GM12801 (cell line): ENCODE measurements around the gene SRSF4.

Experiments
- CTCF ChIP-seq: IDR thresholded peaks from one replicate; pipeline ENCODE4 v1.5.1; 2011; ENCODE audit warnings: control low read depth; ENCODE audit not compliant: insufficient read length; ENCODE audit errors: extremely low read depth

The SRSF4 gene

DNA sequence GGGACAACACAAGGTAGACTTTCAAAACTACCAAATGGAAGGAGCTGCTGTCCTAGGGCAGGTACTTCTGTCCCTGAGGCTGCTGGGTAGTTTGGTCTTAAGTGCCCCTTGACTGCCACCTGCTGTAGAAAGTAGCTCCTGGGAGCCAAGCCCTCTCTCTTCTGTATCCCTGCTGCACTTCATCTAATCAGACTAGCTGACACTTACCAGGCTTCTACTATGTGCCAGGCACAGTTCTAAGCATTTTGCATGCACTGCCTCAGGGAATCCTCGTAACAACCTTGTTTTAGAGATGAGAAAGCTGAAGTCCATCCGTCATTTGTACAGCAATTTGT, 15.9 kb upstream of the SRSF4 start:
- no peak for TF ChIP-seq CTCF

DNA sequence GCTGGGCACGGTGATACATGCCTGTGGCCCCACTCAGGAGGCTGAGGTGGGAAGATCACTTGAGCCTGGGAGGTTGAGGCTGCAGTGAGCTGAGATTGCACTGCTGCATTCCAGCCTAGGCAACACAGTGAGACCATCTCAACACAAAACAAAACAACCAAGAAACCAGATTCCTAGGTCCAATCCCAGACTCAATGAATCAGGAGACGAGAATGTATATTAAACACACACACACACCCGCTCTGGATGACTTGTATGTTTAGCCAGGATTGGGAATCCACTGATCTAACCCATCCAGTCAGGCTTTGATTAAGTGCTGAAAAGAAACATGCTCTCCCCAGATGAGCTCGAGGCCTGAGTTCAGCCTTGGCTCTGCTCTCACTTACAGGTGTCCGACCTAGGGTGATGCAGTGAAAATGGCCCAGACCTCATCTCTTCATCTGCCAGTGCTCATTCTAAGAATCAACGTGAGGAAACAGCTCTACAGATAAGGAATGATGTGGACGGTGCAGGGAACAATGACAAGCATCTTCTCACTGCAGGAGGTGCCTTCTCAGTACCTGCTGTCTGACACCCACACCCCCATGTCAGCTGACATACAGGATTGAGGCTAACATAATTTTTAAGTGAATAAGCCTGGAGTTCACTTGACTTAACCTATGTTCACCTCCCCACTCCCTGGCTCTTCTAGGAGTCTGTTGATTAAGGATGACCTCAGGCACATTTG, 15.3 kb upstream of the SRSF4 start:
- no peak for TF ChIP-seq CTCF

DNA sequence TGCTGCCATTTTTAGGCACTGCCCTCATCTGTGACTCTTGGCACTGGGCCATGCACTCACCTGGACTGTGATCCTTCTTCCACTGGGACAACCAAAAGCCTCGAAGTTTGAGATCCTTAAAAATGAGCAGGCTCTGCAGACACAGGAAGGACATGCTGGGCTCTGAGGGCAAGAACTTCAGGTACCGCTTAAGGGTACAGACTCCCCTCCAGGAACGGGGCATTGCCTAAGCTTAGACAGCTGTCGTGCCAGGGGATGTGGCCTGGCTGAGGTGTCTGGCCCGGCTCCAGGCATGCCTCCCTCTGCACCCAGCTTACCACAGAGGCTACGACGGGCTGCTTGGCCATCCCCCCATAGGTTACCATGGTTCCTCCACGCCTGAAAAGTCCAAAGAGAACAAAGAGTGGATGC, 14.2 kb upstream of the SRSF4 start:
- TF ChIP-seq CTCF, result no peak

DNA sequence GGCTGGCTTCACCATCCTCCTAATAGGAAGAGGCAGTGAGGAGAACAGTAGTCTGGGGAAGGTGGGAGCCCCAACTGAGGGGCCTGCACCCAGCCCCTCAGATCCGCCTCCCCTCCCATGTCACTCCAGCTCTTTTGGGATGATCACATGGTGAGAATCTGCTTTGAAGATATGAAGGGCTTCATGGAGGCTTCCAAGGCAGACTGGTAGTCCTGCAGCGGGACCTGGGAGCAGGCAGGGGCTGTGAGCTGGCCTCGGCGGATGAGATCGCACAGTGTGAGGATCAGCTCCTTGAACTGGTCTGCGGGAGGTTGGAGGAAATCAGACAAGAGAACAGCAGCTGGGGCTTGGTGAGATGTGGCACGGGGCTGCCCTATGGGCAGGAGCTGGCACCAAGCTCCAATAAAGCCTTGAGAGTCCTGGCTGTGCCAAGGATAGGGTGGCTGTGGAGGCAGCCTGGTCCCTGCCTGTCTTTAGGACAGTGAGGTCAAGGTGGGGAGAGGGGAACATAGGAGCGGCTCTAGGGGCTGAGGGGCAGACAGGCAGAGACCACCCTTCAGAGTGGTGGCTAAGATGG, 12.3 kb upstream of the SRSF4 start:
- TF ChIP-seq CTCF, result no peak

GRCh38 chr1:29190718-29191117, 9.0 kb upstream of the SRSF4 start:
- TF ChIP-seq CTCF, result no peak

- no peak for TF ChIP-seq CTCF
These were observed 5.0 kb upstream of the SRSF4 start for GRCh38 chr1:29186707-29187106.

DNA sequence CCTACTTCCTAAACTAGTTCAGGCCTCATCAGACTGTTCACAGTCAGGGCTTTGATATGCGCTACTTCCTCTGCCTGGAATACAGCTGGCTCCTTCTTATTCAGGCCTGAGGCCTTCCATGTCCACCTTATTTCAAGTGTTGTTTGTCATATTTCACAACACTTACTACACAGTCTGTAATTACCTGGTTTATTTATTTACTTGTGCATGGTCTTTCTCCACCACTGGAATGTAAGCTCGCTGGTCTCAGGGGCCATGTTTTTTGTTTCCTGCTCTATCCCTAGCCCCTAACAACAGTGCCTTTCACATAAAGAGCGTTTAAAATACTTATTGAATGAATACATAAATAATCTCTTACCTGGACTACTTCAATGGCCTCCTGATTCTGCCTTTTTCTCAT, 4.6 kb upstream of the SRSF4 start:
- TF ChIP-seq CTCF, result no peak
